Measurements from ENCODE around the gene SRRM2. TPM values are rescaled to one million over a fixed set of nuclear protein-coding genes. Genes with fewer than 3 reads are reported as not detected.

SRRM2 gene
- total RNA-seq, 1 donor from 2014 or later, result 409 TPM

GRCh38 chr16:2712546-2712945 is 39.9 kb upstream of the SRRM2 start:
- H3K4me1 Mint-ChIP-seq (ENCODE audit: low read depth, unreplicated experiment), result no peaks in the 10 kb centered on the region
- no peaks in the 10 kb centered on the region for H3K9me3 Mint-ChIP-seq (ENCODE audit: unreplicated experiment)
- H3K9me3 ChIP-seq (ENCODE audit: insufficient read depth, low read depth, low read length), result no peaks in the 10 kb centered on the region
- peaks cover 30% of the 10 kb centered on the region for H4K20me1 ChIP-seq (ENCODE audit: insufficient read depth, low read length)
- no peak for DNase-seq (ENCODE audit: low read depth)
- no peak overlapping the region for H3K27ac ChIP-seq (ENCODE audit: low read depth, low read length)
- H3K36me3 Mint-ChIP-seq (ENCODE audit: low read depth, unreplicated experiment), result no peaks in the 10 kb centered on the region
- no peaks in the 10 kb centered on the region for H3K27me3 ChIP-seq (ENCODE audit: insufficient read depth, low read length)
- TF ChIP-seq EZH2 (IDR thresholded peaks at IDR 0.05; ENCODE audit: insufficient read depth, low read length), result no peak
- no peak for TF ChIP-seq CTCF (IDR thresholded peaks at IDR 0.05; ENCODE audit: insufficient read depth, low read depth, low read length)
- no peak overlapping the region for H3K4me2 ChIP-seq (ENCODE audit: low read length)
- no peaks in the 10 kb centered on the region for H3K4me1 ChIP-seq (ENCODE audit: insufficient read depth, low read length)
- H3K27ac Mint-ChIP-seq (ENCODE audit: unreplicated experiment), result no peak overlapping the region
- H3K79me2 ChIP-seq (ENCODE audit: insufficient read depth, low read length), result no peaks in the 10 kb centered on the region
- H3K9ac ChIP-seq (ENCODE audit: low read length), result no peak overlapping the region
- no peak overlapping the region for H3K4me3 ChIP-seq (ENCODE audit: insufficient read depth, low read depth, low read length)
- H3K36me3 ChIP-seq (ENCODE audit: insufficient read depth, low read length), result peaks cover 7% of the 10 kb centered on the region
- FAIRE-seq, result no peak
- H3K4me3 Mint-ChIP-seq (ENCODE audit: unreplicated experiment), result no peak overlapping the region
- H3K27me3 Mint-ChIP-seq (ENCODE audit: low read depth, unreplicated experiment), result peaks cover 1% of the 10 kb centered on the region
- H2AFZ ChIP-seq (ENCODE audit: low read depth, low read length), result no peak overlapping the region

- H3K27ac ChIP-seq (ENCODE audit: low read depth, low read length), result no peak overlapping the region
- Mint-ChIP-seq H3K36me3 (ENCODE audit: low read depth, unreplicated experiment) (no peaks in the 10 kb centered on the region), H3K4me1 (ENCODE audit: low read depth, unreplicated experiment) (no peaks in the 10 kb centered on the region), H3K9me3 (ENCODE audit: unreplicated experiment) (no peaks in the 10 kb centered on the region), H3K4me3 (ENCODE audit: unreplicated experiment) (no peak overlapping the region), H3K27ac (ENCODE audit: unreplicated experiment) (no peak overlapping the region), H3K27me3 (ENCODE audit: low read depth, unreplicated experiment) (peaks cover 1% of the 10 kb centered on the region)
- DNase-seq (ENCODE audit: low read depth) (no peak), FAIRE-seq (no peak)
- H3K36me3 ChIP-seq (ENCODE audit: insufficient read depth, low read length), result peaks cover under 1% of the 10 kb centered on the region
- H3K4me3 ChIP-seq (ENCODE audit: insufficient read depth, low read depth, low read length), result no peak overlapping the region
- H3K9me3 ChIP-seq (ENCODE audit: insufficient read depth, low read depth, low read length), result no peaks in the 10 kb centered on the region
- H2AFZ ChIP-seq (ENCODE audit: low read depth, low read length), result no peak overlapping the region
- no peaks in the 10 kb centered on the region for H3K27me3 ChIP-seq (ENCODE audit: insufficient read depth, low read length)
- TF ChIP-seq CTCF (IDR thresholded peaks at IDR 0.05; ENCODE audit: insufficient read depth, low read depth, low read length), result no peak
- TF ChIP-seq EZH2 (IDR thresholded peaks at IDR 0.05; ENCODE audit: insufficient read depth, low read length), result no peak
- H4K20me1 ChIP-seq (ENCODE audit: insufficient read depth, low read length), result peaks cover 30% of the 10 kb centered on the region
- H3K79me2 ChIP-seq (ENCODE audit: insufficient read depth, low read length), result no peaks in the 10 kb centered on the region
- H3K4me1 ChIP-seq (ENCODE audit: insufficient read depth, low read length), result no peaks in the 10 kb centered on the region
- H3K4me2 ChIP-seq (ENCODE audit: low read length), result no peak overlapping the region
- no peak overlapping the region for H3K9ac ChIP-seq (ENCODE audit: low read length)
These were observed 38.9 kb upstream of the SRRM2 start for GRCh38 chr16:2713523-2713922.

GRCh38 chr16:2713985-2714774 is 38.3 kb upstream of the SRRM2 start:
- no peak for DNase-seq (ENCODE audit: low read depth)
- Histone ChIP-seq H3K9me3 (ENCODE audit: insufficient read depth, low read depth, low read length) (no peaks in the 10 kb centered on the region), H3K27ac (ENCODE audit: low read depth, low read length) (no peak overlapping the region), H3K4me1 (ENCODE audit: insufficient read depth, low read length) (no peaks in the 10 kb centered on the region), H3K9ac (ENCODE audit: low read length) (no peak overlapping the region), H3K79me2 (ENCODE audit: insufficient read depth, low read length) (no peaks in the 10 kb centered on the region), H3K27me3 (ENCODE audit: insufficient read depth, low read length) (no peaks in the 10 kb centered on the region), H3K4me3 (ENCODE audit: insufficient read depth, low read depth, low read length) (no peak overlapping the region), H3K36me3 (ENCODE audit: insufficient read depth, low read length) (no peaks in the 10 kb centered on the region), H4K20me1 (ENCODE audit: insufficient read depth, low read length) (peaks cover 26% of the 10 kb centered on the region), H3K4me2 (ENCODE audit: low read length) (no peak overlapping the region), H2AFZ (ENCODE audit: low read depth, low read length) (no peak overlapping the region)
- Mint-ChIP-seq H3K27ac (ENCODE audit: unreplicated experiment) (no peak overlapping the region), H3K36me3 (ENCODE audit: low read depth, unreplicated experiment) (no peaks in the 10 kb centered on the region), H3K4me1 (ENCODE audit: low read depth, unreplicated experiment) (no peaks in the 10 kb centered on the region), H3K27me3 (ENCODE audit: low read depth, unreplicated experiment) (peaks cover 1% of the 10 kb centered on the region), H3K9me3 (ENCODE audit: unreplicated experiment) (no peaks in the 10 kb centered on the region), H3K4me3 (ENCODE audit: unreplicated experiment) (no peak overlapping the region)
- FAIRE-seq, result no peak
- TF ChIP-seq EZH2 (IDR thresholded peaks at IDR 0.05; ENCODE audit: insufficient read depth, low read length), result no peak
- no peak for TF ChIP-seq CTCF (IDR thresholded peaks at IDR 0.05; ENCODE audit: insufficient read depth, low read depth, low read length)
